Epidermal melanocyte (primary cell): ENCODE results near the gene SPOP.

Source experiments
- DNase-seq: peaks from one replicate; pipeline ENCODE4 v3.0.0; 2011; ENCODE audit warnings: low spot score; ENCODE audit not compliant: insufficient read length

Gene SPOP

DNA sequence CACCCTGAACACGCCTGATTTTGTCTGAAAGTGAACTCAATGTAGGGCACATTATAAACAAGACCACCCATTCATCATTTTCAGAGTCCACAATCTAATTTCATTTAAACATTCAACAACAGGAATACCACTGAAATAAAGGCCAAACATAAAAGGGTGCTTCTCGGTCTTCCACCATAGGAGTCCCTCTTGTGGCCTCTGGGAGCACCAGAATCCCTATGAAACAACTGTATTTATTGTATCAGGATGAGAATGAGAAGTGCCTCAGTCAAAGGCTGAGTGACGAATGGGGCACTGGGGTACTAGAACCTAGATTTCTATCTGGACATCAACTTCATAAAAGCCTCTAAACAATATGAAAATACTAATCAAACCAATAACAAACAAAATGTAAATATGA is 61.8 kb downstream of the SPOP start:
- DNase-seq = no peak

DNA sequence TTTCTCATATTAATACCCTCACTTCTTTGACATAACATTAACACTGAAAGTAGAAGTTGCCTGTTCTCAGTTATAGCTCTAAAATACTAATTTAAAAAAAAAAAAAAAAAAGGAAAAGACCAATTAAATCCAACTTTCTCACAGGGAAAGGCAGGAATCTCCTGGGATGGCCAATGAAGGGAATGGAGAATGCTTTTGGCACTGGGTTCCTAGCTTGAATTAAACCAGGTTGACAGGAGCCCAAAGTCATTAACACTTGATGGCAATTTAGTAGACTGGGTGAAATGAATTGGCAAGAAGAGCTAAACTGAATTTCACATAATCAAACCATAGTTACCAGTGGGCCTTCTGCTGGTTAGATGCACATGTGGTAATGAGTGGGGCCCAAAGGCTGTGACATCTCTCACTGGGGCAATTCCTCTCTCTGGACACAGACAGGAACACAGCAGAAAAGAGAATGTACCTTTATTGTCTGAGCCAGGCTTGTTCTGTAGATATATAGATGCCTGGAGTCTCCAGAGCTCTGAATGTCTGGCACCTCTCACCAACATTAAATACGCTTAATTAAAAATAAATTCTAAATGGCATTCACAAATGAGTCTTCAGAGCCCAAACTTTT is 64.6 kb downstream of the SPOP start:
- DNase-seq = no peak

DNA sequence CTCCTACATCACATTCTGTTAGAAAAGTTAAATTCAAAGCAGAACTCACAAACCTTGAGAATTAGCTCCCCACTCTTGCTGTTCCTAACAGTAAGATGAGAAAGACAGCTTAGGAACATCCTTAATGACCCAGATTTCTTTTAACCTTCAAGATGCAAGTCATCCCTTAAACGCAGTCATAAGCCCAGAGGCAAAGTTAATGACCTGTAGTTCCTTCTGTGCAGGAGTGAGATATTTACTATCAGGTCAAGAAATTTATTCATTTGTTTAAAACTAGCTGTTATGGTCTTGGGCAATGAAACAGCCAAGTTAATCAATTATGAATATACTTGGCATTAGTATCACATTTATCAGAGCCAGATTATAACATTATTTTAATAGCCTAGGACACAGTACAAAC is 65.2 kb downstream of the SPOP start:
- DNase-seq = no peak

DNA sequence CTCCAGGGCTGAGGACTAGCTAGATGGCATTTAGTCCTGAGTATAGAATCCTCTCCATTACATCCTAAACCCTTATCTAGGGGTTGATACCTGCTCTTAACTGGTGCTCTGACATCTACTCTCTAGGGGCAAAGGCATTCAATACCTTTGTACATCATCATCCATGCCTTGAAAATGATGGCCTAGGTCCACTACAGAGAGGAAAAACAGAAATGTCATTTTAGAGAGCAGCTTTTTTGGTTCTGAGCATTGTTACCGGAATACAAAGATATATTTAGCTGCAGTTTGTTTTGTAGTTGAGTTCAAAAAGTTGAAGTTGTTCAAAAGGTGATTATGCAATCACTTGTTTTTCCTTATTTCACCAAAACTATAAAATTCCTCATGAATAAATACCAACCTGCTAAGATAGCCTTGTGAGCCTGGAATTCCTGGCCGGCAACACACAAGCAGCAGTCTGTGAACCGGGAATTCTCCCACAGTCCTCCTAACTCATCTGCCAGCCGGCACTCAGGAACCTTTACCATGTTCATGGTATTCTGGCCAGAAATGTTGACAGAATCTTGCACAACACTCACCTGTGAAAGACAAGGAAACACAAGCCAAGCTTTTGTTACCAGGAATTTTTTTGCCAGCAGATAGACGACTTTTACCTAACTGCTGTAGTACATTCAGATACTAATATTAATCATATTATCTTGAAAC is 66.9 kb downstream of the SPOP start:
- DNase-seq = no peak

DNA sequence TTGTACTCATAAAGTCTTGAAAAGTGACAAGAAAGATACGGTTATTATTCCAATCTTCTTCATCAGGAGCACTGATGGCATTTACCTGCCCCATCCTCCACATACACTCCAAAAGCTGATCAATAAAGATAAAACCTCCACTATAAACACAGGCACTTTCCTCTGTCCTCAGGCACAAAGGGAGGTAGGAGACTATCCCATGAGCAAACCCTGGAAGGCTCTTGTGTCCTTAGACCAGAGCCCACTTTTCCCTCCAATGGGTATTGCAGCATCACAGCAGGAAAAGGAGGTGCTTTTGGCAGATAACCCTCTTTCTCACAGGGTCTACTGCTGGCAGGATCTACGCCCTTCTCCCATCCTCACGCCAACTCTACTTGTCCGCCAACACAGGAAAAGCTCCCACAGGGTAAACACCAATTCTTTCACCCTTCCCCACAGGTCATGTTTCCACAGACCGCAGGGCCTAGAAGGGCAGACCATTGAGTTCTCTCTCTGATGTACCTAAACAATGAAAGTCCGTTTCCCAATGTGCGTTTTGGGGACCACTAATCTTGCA is 73.5 kb downstream of the SPOP start:
- no peak for DNase-seq

DNA sequence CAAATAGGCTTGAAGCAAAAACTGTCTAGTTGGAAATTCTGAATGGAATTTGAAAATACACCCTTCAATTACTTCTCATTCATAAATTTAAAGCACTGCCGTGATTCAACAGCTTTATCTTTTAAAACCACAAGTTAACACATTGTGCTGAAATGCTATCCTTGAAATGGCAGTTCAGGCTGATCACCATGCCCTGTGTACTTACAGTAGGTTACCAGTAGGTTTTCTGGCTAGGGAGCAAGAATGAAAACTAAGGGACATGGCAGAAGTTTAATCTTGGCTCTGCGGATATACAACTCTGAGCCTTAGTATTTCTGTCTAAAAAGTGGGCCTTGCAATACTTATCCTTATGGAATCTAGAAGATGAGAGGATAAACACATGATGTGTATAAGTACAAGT is 74.2 kb downstream of the SPOP start:
- no peak for DNase-seq

DNA sequence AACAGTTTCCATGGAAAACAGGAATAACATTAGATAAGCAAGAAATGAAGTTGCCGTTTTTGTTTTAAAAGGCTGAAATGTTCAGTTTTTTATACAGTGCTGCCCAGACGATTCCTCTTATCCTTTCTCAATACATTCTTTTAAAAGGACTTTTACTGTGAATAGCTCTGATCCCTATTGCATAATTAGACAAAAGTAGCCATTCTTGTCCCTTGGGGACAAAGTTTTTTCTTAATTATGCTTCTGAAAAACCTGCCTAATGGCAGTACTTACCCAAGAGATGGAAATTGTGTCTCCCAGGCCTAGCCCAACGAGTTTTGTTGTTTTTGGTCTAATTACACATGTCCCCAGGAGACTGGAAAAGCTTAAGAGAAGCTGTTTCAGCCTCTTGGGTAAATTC is 74.7 kb downstream of the SPOP start:
- no peak for DNase-seq

DNA sequence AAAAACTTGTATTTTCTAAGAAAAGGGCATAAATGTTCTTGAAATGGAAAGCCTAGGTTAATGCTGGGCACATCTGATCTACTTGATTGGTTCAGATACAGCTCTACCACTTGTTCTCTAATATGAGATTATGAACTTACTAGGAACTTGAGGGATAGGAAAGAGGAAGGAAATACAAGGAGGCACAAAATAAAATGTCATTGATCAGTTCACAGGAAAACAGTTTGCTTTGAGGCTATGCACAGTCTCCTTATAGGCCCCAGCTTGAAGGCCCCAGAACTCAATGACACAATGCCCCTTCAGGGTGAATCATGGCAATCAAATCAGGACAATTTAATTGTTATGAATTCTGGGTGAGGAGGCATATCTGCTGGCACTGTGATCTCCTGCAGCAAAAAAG is 75.1 kb downstream of the SPOP start:
- no peak for DNase-seq

DNA sequence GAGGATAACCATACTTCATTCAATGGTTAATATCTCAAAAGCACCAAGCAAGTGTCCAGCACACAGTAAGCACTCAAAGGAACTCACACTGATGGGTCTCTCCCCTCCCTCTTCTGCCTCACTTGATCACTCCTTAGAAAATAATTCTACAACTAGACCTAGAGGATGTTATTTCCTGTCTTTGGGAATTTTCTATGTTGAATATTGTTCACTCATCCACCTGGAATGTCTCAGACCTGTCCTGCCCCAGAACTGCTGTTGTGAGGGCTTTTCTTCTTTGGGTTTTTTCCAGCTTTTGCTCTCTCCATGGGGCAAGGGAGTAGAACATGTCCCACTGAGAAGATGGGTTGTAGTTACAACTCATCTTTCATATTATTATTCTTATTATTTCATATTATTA is 76.9 kb downstream of the SPOP start:
- no peak for DNase-seq

DNA sequence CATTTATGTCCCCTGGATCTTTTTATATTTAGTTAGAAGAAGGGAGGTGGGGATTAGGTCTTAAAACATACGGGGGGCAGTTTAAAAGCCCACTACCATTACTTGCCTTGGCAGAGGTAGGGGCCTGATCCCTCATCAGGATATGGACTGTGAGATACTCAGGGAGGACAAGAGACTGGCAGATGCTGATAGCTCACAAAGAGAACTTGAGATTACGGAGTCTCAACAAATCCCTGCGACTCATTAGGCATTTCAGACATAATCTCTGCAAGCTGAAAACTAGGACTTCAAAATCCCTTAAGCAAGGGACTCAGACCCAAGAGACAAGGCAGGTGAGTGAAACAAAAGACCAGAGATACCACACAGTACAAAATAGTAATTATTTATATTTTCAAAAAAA is 79.0 kb downstream of the SPOP start:
- no peak for DNase-seq

DNA sequence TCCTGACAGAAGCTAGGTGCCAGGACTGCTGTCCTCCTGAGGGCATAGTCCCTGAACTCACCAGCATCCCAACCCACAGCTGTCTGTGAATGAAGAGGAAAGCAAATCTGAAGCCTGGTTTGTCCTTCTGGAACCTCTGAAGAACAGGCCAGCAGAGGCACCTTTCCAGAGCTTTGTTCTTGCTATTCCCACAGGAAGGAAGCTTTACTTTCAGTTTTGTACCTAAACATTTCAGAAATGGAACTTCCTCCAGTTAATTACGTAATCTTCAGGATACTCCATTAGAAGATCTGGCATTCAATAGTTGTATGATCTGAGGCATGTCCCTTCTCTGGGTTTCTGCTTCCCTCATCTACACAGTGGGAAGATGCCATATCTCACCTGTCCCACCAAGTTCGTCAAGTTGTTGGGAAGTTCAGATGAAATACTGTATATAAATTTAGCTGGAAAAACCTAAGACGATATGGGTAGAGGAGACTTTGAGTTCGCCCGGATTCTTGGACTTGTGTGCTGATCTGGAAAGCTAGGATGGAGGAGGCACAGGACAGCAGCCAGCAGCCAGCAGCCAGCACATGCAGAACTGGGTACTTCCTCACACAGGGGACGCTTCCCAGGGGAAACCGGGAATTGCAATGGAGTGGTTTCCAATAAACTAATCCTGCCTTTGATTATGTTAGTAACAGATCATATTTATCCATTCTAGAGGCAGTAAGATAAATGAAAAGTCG is 79.8 kb downstream of the SPOP start:
- no peak for DNase-seq

DNA sequence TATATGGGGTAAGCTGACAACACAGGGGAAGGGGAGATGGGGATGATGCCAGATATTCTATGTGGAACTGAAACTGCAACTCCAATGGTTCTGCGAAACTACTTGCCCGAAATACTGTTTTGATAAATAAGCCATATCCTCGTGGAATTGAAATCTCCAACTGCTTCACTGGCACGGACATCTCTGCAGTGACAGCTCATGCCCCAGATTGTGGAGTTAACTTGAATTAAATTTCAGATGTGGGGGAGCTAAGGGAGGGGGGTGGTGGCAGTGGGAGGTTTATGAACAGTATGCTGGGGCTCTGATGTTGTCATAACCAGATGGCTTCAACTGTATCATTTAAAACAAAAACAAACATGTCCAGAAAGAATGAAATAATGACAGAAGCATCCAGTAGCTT is 80.5 kb downstream of the SPOP start:
- DNase-seq = no peak

DNA sequence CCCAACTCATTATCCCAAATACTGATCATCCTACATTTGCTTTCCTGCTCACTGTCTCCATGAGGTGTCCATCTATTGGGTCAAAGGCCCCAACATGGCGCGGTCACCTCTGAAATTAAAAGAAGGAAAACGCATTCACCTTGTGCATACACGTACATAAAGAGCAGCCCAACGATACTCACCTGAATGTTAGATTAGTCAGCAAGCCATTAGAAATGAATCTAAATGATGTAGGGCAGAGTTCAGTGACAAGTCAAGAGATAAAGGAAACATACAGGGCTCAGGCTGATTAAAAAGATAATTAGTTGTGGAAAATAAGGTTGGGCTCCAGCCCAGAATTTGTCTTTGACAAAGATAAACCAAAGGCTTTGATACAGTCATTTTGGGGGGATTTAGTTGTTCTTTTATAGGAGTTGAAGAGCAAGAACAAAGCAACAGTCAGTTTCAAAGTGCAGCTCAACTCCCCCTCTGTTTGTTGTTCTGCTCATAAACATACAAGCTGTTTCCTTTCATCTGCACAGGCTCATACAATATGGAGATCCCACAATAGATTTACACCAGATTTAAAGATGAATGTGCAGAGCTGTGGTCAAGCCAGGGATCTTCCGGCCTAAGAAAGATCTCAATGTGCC is 81.2 kb downstream of the SPOP start:
- DNase-seq = no peak

DNA sequence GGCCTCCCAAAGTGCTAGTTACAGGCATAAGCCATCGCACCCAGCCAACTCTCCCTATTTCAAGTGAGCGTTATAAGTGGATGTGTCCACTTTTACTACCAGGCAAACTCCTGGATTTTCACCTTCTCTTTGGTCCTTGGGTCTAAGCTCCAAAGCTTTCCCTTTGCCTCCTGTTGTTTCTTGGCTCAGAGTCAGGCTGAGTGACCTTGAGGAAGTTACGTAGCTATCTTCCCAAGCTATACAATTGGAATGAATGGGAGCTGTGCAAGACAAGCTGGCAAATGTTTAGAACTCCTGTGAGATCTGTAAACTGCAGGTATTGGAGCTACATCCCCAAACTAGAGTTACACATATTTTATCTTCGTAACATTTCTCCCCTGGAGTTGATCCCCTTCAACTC is 81.9 kb downstream of the SPOP start:
- no peak for DNase-seq

DNA sequence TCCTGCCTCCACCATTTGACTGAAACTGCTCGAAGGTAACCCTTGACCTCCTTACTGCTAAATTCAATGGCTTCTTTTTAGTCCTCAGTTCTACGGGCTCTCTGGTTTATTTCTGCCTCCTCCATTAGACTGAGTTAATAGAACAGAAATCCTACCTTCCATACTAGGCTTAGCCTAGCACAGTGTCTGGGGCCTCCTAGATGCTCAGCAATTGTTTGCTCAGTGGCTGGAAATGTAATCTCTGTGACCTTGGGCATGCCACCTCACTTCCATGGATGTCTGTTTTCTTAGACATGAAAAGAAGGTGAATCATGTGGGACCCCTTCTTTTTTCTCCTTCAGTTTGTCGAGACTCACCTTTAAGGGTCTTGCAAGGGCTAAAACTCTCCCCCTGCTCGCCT is 82.6 kb downstream of the SPOP start:
- DNase-seq = no peak

DNA sequence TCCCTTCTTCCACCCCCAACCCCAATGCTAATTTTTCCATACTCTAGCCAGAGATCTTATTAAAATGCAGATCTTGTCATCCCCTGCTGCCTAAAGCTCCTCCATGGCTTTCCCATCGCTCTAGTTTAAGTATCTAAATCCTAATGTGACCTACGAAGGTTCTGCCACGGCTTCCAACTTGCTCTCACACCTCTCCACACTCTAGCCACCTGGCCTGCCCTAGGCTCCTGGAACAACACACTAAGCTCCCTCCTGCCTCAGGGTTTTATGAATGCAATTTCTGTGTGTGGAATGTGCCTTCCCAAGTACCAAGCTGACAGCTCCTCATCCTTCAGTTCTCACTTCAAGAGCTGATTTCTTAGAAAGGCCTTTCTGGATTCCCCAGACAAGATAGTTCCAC is 85.6 kb downstream of the SPOP start:
- no peak for DNase-seq

DNA sequence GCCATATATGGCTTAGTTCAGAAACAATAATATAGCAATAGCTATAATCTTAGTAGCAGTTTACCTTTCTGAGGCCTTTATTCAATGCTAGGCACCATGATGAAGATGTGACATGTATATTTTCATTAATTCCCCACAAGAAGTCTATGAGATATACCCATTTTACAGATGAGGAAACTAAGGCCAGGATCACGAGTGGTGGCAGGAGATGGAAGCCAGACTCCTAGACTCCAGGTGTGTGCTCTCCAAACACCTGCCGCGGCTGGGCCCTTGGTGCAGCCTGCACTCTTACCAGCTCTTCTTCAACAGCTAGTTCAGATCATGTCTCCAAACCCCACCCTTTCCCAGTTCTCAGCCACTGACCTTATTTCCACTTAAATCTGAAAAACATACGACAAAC is 87.0 kb downstream of the SPOP start:
- DNase-seq = no peak

DNA sequence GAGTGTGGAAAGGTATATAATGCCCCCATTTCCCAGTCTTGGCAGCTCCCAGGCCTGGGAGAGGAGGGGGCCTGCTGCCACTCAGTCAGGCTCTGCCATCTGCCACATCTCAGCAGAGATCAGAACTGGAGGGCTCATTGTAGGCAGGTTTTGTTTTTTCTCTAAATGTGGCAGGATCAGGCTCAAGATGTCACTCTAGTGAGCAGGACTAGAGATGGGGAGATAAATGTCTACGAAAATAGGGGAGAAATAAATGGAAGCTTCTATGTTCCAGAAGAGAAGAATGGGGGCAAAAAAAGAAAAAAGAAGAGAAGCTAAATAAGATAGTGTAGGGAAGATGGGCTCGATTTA is 88.3 kb downstream of the SPOP start:
- DNase-seq = no peak

DNA sequence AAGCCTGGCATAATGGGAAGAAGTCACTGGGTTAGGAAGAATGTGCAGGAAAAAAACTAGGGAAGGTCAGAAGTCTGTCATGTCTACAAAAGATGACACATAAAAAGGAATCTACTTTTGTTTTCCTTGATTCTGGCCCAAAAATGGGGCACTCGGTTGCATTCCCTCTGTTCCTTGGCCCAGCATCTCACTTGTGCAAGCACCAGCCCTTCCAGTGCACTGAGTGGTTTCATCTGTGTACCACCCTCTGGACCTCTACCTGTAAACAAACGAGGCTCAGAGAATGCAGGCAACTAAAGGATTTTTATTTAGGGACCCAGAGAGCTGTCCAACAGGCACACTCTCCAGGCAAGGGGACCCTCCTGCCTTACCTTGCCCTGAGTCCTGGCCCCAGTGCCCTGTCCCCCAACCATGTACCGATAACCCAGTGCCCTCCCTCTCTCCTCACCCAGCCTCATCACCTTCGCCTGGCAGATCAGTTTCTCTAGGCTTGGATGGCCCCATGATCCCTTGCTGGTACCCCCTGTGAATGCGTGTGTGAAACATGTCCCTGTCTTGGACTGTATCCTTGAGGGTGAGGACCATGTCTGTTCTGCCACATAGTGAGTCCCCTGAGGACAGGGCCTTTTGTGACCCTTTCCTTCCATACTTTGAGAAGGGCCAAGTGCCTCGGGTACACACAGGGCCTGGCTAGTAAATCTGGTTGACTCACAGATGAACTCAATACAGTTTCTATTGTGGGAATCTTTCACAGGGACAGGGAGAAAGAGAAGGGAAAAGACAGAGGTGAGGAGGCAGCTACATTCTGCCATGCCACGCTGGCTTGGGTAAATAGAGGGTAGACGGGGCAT is 88.9 kb downstream of the SPOP start:
- DNase-seq = no peak

DNA sequence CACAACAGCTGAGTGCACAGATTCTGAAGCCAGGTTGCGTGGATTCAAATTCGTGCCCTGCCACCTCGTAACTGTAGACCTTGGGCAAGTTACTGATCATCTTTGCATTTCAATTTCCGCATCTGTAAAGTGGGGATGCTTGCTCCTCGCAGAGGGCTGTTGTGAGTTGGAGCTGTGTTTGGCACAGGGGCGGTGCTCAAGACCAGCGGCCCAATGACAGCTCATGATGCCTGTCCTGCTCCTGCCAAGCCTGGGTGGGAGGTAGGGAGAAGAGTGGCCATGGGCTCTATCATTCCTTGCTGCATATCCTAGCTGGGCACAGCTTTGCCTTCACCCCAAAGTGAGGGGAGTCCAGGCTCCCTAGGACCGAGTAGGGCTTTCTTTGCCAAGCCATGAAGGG is 89.6 kb downstream of the SPOP start:
- no peak for DNase-seq

DNA sequence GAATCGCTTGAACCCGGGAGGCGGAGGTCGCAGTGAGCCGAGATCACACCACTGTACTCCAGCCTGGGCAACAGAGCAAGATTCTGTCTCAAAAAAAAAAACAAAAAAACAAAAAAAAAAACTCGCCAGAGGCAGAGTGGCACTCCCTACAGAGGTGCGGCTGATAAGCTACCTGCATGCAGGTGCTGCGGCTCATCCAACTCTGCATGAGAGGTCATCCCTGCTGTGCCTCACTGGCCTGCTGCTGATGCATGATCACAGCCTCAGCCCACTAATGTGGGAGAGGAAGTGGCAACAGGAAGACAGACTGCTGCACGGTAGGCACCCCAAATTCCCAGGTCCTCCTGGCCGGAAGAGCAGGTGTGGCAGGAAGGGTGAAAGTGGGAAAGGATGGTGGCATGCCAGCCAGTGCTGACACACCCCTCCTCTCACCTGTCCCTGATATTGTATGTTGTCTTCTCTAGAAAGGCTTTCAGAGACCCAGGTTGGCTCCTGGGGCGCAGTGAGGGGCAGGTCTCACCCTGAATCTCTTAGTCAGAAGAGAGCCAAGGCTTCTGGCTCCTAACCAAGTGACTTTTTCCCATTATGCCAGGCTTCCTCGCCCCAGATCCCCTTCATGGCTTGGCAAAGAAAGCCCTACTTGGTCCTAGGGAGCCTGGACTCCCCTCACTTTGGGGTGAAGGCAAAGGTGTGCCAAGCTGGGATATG is 90.4 kb downstream of the SPOP start:
- DNase-seq = no peak
